Measurements from ENCODE around the gene PROX2.

PROX2 gene

DNA sequence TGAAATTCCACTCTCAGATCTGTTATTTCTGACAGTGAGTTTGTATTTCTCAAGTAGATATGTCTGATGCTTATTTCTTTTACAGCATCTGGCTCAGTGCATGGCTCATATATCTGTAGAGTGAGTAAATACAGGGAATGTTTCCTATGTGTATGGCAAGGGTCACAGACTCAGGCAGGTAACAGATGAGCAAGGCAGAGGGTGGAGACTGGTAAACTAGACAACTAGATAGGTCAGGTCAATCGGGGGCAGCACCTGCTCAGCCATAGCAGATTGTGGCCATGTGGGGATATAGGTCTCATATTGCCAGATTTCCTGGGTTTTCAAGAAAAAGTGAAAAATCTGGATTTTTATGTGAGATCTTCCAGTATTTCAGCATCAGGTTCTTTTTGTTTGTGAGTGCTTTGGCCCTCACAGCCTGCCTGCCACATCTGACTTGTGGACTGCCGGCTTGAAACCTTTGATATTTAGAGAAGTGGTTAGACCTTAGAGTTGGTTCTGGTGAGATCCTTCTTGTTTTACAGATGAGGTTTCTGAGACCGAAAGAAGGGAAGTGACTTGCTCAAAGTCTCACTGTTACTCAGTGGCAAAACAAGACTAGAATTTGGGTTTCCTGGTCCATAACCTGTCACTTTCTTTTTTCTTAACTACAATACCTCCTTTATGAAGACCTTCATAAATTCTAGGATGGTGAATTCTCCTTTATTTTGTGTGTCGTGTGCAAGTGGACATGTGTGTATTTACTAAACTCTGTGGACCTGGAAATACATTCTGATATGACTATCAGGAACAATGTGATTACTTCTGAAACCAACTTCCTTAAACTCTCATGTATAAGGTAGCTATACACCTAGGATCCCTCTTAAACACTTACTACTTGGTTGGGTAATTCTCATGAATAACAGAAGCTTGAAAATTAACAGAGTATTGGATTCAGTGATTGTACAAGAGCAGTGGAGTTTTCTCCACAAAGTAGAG, 34.4 kb downstream of the PROX2 start:
- DNase-seq (ENCODE audit: low spot score), result no peak

DNA sequence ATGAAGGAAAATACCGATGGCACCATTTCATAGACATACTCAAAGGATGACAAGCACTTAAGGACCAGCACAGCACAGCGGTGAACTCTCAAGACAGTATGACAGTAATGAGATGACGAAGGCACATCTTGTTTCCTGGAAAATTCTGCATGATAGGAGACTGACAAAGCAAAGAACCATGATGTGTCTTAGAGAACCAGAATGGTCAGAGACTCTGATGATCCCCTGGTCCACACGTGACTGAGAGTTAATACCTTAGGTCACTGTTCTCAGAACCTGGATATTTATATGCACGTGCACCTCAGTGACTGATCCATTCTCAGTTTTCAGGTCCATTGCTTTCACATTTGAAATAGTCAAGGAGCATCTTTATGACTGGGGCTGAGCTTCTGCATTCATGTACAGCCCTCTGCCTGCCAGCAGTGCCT, 35.3 kb downstream of the PROX2 start:
- no peak for DNase-seq (ENCODE audit: low spot score)

DNA sequence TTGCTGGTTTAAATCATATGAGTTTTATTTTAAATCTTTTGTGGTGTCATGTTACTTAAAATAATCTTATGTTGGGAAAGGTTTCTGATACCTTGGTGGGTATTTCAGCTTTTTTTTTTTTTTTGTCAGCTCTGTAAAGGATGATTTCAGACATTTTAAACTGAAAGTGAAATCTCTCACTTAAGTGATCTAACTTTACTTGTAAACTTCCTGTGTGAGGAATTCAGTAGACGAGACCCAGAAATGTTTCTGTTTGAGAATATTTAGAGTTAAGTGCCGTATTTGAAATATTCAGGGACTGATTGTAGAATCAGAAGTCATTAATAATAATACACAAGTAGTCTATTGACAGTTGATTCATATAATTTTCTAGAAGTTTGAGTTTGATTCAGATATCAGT, 37.8 kb downstream of the PROX2 start:
- no peak for DNase-seq (ENCODE audit: low spot score)

DNA sequence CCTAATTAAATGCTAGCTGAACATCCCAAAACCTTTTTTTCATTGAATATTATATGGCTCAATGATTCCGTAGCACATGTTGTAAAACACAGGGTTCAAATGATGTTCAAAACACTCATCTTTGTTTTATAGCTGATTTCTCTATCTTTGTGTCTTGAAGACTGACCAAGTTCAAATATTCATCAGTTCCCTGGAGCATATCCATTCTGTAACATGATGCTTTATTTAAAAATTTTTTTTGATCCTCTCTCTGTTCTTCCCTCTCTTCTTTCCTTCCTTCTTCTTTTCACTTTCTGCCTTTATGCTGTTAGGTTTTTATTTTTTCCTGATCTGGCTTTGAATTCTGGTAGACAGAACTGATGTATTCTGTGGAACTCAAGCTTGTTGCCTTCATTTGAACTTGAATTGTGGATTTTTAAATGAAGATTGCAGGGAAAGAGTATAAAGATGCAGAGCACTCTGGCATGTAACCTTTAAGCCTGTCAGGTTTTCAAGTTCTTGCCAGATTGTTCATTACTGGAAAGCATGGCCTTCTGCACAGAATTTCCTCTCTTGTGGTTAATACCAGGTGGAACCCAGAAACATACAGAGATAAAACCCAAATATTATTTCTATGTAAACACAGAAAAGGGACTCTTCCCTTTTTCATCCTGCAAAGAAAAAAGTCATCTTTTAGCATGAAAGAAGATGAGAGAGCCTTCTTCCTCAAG, 39.5 kb downstream of the PROX2 start:
- no peak for DNase-seq (ENCODE audit: low spot score)

DNA sequence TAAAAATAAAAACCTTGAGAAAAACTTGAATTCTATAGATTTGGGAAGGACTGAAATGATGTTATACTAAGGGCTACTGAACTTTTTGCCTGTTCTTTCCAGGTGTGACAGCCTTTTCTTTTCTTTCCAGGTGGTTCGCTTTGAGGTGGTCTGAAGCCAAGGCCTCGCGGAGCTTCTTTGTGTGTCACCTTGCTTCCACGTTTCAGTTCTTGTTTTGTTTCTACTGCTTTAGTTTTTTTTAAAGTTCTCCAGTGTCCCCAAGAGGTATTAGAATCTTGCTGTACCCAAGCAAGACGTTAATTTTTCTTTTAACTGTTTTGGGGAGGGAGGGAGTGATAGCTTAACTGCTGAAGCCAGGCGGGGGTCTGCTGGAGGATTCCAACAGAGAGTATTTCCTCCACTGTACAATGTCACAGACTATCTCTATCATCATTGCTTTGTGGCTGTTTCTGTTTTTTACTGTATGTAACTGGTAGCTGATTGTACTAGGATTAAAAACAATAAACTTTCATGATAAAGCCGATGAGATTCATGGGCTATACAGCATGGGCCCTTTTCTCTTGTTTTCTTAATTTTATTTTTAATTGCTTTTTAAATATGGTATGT, 40.2 kb downstream of the PROX2 start:
- DNase-seq (ENCODE audit: low spot score), result no peak

GRCh38 chr14:74834692-74835392, 41.1 kb downstream of the PROX2 start:
- no peak for DNase-seq (ENCODE audit: low spot score)

DNA sequence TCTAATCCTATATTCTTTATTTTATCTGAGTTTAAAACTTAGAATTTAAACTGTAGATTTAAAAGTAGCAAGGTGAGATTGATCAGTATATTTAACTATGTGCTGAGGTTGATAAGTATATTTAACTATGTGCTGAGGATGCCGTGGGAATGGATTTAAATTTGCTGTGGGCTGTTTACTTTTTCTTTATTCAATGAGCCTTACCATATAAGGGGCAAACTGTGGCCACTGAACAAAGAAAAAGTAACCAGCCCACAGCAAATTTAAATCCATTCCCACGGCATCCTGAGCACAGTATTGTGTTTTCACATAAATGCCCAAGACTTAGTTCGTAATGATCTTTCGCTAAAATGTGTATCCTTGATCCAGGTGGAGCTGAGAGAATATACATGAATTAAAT, 43.1 kb downstream of the PROX2 start:
- DNase-seq (ENCODE audit: low spot score), result no peak

GRCh38 chr14:74829251-74829650, 46.7 kb downstream of the PROX2 start:
- DNase-seq (ENCODE audit: low spot score), result no peak

- DNase-seq (ENCODE audit: low spot score), result no peak
These were observed 49.4 kb downstream of the PROX2 start for GRCh38 chr14:74826574-74826973.

Measured in hepatic stellate cell (primary cell).